ENCODE data around the gene ETHE1. TPM values are rescaled to one million over a fixed set of nuclear protein-coding genes. Genes with fewer than 3 reads are reported as not detected.

Gene ETHE1
- total and polyA plus RNA-seq, 2 donors (not counting 1 experiment from before 2014, with no cell fraction given), result 16.0 to 39.4 TPM

DNA sequence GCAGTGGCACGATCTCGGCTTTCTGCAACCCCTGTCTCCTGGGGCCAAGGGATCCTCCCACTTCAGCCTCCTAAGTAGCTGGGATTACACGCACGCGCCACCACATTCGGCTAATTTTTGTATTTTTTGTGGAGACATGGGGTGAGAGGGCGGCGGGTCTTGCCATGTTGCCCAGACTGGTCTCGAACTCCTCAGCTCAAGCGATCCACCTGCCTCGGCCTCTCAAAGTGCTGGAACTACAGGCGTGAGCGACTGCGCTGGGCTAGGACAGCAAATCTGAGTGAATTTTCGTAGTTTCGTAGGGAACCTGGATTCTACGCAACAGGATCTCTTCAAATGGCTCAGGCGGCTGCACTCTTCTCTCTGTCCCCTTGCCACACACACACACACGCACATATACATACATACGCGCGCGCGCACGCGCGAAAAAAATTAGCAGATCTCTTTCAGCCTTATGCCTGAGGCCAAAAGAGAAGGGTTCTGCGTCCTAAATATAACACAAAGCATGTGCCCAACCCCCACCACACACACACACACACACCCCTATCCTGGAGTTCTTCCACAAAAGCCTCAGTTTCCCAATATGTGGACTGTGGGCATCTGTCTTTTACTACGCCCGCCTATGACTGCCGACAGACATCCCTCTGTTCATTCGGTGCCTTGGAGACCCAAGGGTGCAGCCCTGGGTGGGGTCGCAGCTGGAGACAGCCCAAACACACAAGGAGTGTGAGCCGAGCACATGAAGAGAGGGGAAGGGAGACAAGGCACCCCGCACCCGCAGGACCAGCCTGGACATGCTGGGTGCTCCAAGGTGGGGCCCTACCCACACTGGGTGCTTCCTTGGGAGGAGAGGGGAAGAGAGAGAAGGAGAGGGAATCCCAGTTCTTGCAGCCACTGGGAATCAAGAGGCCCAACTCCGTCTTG is 49.2 kb upstream of the ETHE1 start:
- Histone ChIP-seq H3K9ac (ENCODE audit: low read length) (peak overlapping the region; percentile 57), H3K79me2 (ENCODE audit: control insufficient read depth, insufficient read depth, low read length) (peaks cover 32% of the 10 kb centered on the region), H3K4me1 (ENCODE audit: control insufficient read depth in 2 of 2, insufficient read depth in 2 of 2, low read length in 2 of 2) (peaks cover 16 to 37% of the 10 kb centered on the region in 2 donors), H3K4me3 (ENCODE audit: control extremely low read depth in 1 of 5, extremely low read depth in 1 of 5, insufficient read depth in 1 of 5, low read depth in 2 of 5, low read length in 4 of 5) (peak overlapping the region; percentile 38 to 98 (median 82)), H3K27ac (ENCODE audit: low read length in 2 of 2) (peak overlapping the region; percentile 38 to 63), H3K4me2 (replicated peaks; ENCODE audit: low read depth, low read length, poor library complexity, severe bottlenecking) (peak overlapping the region; percentile 84), H3K9me3 (ENCODE audit: control extremely low read depth in 1 of 3, control insufficient read depth in 2 of 3, insufficient read depth in 1 of 3, low read length in 2 of 3) (no peaks in the 10 kb centered on the region), H3K36me3 (replicated peaks in 1 of 2; ENCODE audit: control extremely low read depth in 1 of 2, control insufficient read depth in 1 of 2, extremely low read depth in 1 of 2, insufficient read depth in 2 of 2, low read length in 1 of 2) (peaks cover 0 to 10% of the 10 kb centered on the region in 2 experiments), H4K20me1 (ENCODE audit: control insufficient read depth, insufficient read depth, low read length, poor library complexity, severe bottlenecking) (no peaks in the 10 kb centered on the region), H2AFZ (ENCODE audit: insufficient read depth, low read depth, low read length, poor library complexity, severe bottlenecking) (peak overlapping the region; percentile 59), H3K27me3 (replicated peaks in 1 of 4; ENCODE audit: control extremely low read depth in 1 of 4, control insufficient read depth in 3 of 4, insufficient read depth in 4 of 4, low read length in 3 of 4) (no peaks in the 10 kb centered on the region)
- no peak for TF ChIP-seq EZH2 (IDR thresholded peaks at IDR 0.05; ENCODE audit: borderline replicate concordance, insufficient read depth, low read depth, low read length, poor library complexity, severe bottlenecking)
- TF ChIP-seq CTCF (IDR thresholded peaks at IDR 0.05), result no peak
- Mint-ChIP-seq H3K4me1 (peaks cover 35% of the 10 kb centered on the region), H3K27me3 (no peaks in the 10 kb centered on the region), H3K27ac (peak overlapping the region; percentile 78), H3K4me3 (peak overlapping the region; percentile 97), H3K9me3 (ENCODE audit: insufficient read depth) (no peaks in the 10 kb centered on the region)
- ATAC-seq (ENCODE audit: low read depth), result peak; percentile 5
- POLR2A ChIA-PET, result interaction anchor here (0.6 to 3.3 kb wide), 4 partner anchors 17 to 178 kb away, joined by 3 to 15 read pairs (median 8); partner anchors contain the start of genes IRGQ, ZNF575 and ZNF576
- 79% methylated on average over 29 of the region's 37 CpGs for WGBS (ENCODE audit: insufficient coverage)
- no peak for DNase-seq
- CTCF ChIA-PET, result interaction anchor here (1.6 to 3.2 kb wide), 2 partner anchors 21 to 129 kb away, joined by 6 to 20 read pairs; no protein-coding TSS in a partner anchor
- intact Hi-C loops (cut with micrococcal nuclease), result loop anchor here (1.0 kb wide), 5 partner anchors 13 to 206 kb away; partner anchors contain the start of genes IRGQ, ZNF428, ZNF575 and ZNF576

All from B cell (primary cell).